GM21737 (cell line): Measurements from ENCODE around the gene RNF214.
"Not testable (repeated sequence)": the region's sequence is repeated elsewhere in the genome, so short reads cannot be mapped to it uniquely, and the experiment has no call there.

Experiments used
- ATAC-seq: cut with Tn5 transposase; IDR thresholded peaks from one replicate; pipeline ENCODE4 v1.9.1; 2021; ENCODE audit warnings: mild to moderate bottlenecking, moderate library complexity; ENCODE audit not compliant: unreplicated experiment

The RNF214 gene

GRCh38 chr11:117229931-117230285 lies 2.6 kb upstream of the RNF214 start:
- no peak for ATAC-seq

GRCh38 chr11:117230286-117230961 lies 2.0 kb upstream of the RNF214 start:
- no peak for ATAC-seq

GRCh38 chr11:117230999-117231841 lies 1.3 kb upstream of the RNF214 start:
- ATAC-seq = no peak

- no peak for ATAC-seq
Observed at GRCh38 chr11:117231842-117232091, 704 bp upstream of the RNF214 start, which contains the start of gene PCSK7. TSS of gene PCSK7 (minus strand) at chr11:117232073. CDS start at chr11:117229844, 2,229 bp downstream.

GRCh38 chr11:117232911-117233409 lies 489 bp downstream of the RNF214 start:
- ATAC-seq = no peak

GRCh38 chr11:117238221-117238620 lies 5.8 kb downstream of the RNF214 start:
- ATAC-seq = no peak

GRCh38 chr11:117239295-117239694 lies 6.8 kb downstream of the RNF214 start:
- no peak for ATAC-seq

GRCh38 chr11:117248341-117248740 lies 15.9 kb downstream of the RNF214 start:
- ATAC-seq = no peak

GRCh38 chr11:117249571-117249970 lies 17.1 kb downstream of the RNF214 start:
- ATAC-seq = no peak

- ATAC-seq = no peak
Observed at GRCh38 chr11:117251506-117251905, 19.0 kb downstream of the RNF214 start.

- no peak for ATAC-seq
Observed at GRCh38 chr11:117255966-117256365, 23.5 kb downstream of the RNF214 start.

GRCh38 chr11:117256573-117256972 lies 24.1 kb downstream of the RNF214 start:
- ATAC-seq = no peak

- no peak for ATAC-seq
Observed at GRCh38 chr11:117258576-117258975, 26.1 kb downstream of the RNF214 start.

- no peak for ATAC-seq
Observed at GRCh38 chr11:117259417-117259816, 26.9 kb downstream of the RNF214 start.

GRCh38 chr11:117264624-117265323 lies 32.3 kb downstream of the RNF214 start:
- not testable (repeated sequence) for ATAC-seq

- ATAC-seq = no peak
Observed at GRCh38 chr11:117265745-117266144, 33.3 kb downstream of the RNF214 start.

GRCh38 chr11:117269856-117270255 lies 37.4 kb downstream of the RNF214 start:
- ATAC-seq = no peak

- no peak for ATAC-seq
Observed at GRCh38 chr11:117271208-117271607, 38.7 kb downstream of the RNF214 start.

- ATAC-seq = not testable (repeated sequence)
Observed at GRCh38 chr11:117272175-117272574, 39.7 kb downstream of the RNF214 start.

GRCh38 chr11:117273550-117274289 lies 41.2 kb downstream of the RNF214 start:
- no peak for ATAC-seq

GRCh38 chr11:117278347-117278746 lies 45.9 kb downstream of the RNF214 start:
- ATAC-seq = no peak
